SK-N-SH (cell line): ENCODE measurements around the gene MYO19. TPM values are rescaled to one million over a fixed set of nuclear protein-coding genes. Genes with fewer than 3 reads are reported as not detected.
"Not testable (repeated sequence)": the region's sequence is repeated elsewhere in the genome, so short reads cannot be mapped to it uniquely, and the experiment has no call there.

Source experiments
- CTCF ChIA-PET: fragments of 300-600, 350-600 bp; formaldehyde crosslinking; extraction: SDS; loops from one replicate; lab custom pipeline; 2021; lab: Yijun Ruan, JAX
- POLR2A ChIA-PET: fragments of 350-600 bp; sonication (Branson Sonifier 250); formaldehyde crosslinking; extraction: SDS; loops from one replicate; lab custom pipeline; 2020; ENCODE audit warnings: antibody characterized with exemption, inconsistent platforms; lab: Yijun Ruan, JAX
- DNase-seq: peaks from one replicate; pipeline ENCODE4 v3.0.0; 2012
- H2AFZ ChIP-seq: fragments of 200-600 bp; sonication (generic); 2 replicates; pipeline ENCODE4 v1.8.1; 2016; ENCODE audit warnings: antibody characterized with exemption, mild to moderate bottlenecking, low read depth
- H3F3A ChIP-seq: fragments of 200-600 bp; sonication (generic); replicated peaks from 2 replicates; pipeline ENCODE3; 2016; ENCODE audit warnings: antibody characterized with exemption, mild to moderate bottlenecking; ENCODE audit not compliant: insufficient read depth
- H3K27ac ChIP-seq, 2 experiments: fragments of 200-500 bp in 1 of 2; fragments of 200-600 bp in 1 of 2; sonication (Bioruptor generic) in 1 of 2; sonication (generic), shearing (Covaris generic) in 1 of 2; 2 replicates each; pipeline versions ENCODE4 v1.5.1 to v1.6.1; 2014 to 2016; ENCODE audit warnings: low read depth in 2 of 2, inconsistent platforms in 1 of 2, low read length in 1 of 2, mild to moderate bottlenecking in 1 of 2, mixed read lengths in 1 of 2
- H3K27me3 ChIP-seq: fragments of 200-600 bp; sonication (generic), shearing (Covaris generic); 2 replicates; pipeline ENCODE4 v1.6.1; 2016; ENCODE audit warnings: mixed run types; ENCODE audit not compliant: insufficient read depth
- H3K36me3 ChIP-seq, 2 experiments: fragments of 200-500 bp in 1 of 2; fragments of 200-600 bp in 1 of 2; sonication (Bioruptor generic) in 1 of 2; sonication (generic) in 1 of 2; replicated peaks in 1 of 2; 2 replicates each; pipeline versions ENCODE3 to v1.5.1; 2014 to 2016; ENCODE audit warnings: low read length in 1 of 2, mild to moderate bottlenecking in 1 of 2; ENCODE audit not compliant: insufficient read depth in 2 of 2, control insufficient read depth in 1 of 2
- H3K4me1 ChIP-seq, 2 experiments: fragments of 200-500 bp in 1 of 2; fragments of 200-600 bp in 1 of 2; sonication (Bioruptor generic) in 1 of 2; sonication (generic), shearing (Covaris generic) in 1 of 2; 2 replicates each; pipeline versions ENCODE4 v1.5.1 to v1.6.1; 2014 to 2016; ENCODE audit warnings: low read depth in 1 of 2, low read length in 1 of 2, mixed run types in 1 of 2; ENCODE audit not compliant: insufficient read depth in 2 of 2, control insufficient read depth in 1 of 2
- H3K4me2 ChIP-seq: fragments of 200-600 bp; sonication (generic), shearing (Covaris generic); 2 replicates; pipeline ENCODE4 v1.6.1; 2017; ENCODE audit warnings: mixed run types
- H3K4me3 ChIP-seq, 2 experiments: fragments of 200-500 bp in 1 of 2; fragments of 200-600 bp in 1 of 2; sonication (Bioruptor generic) in 1 of 2; sonication (generic), shearing (Covaris generic) in 1 of 2; 2 replicates each; pipeline versions ENCODE4 v1.5.1 to v1.8.1; 2014 to 2016; ENCODE audit warnings: low read depth in 2 of 2, inconsistent platforms in 1 of 2, low read length in 1 of 2, mild to moderate bottlenecking in 1 of 2, mixed read lengths in 1 of 2, moderate library complexity in 1 of 2
- H3K79me2 ChIP-seq: fragments of 200-600 bp; sonication (generic); 2 replicates; pipeline ENCODE4 v1.8.1; 2017; ENCODE audit warnings: mild to moderate bottlenecking; ENCODE audit not compliant: insufficient read depth
- H3K9ac ChIP-seq: fragments of 200-600 bp; sonication (generic); 2 replicates; pipeline ENCODE4 v1.6.1; 2017; ENCODE audit warnings: mixed run types
- H3K9me2 ChIP-seq: fragments of 200-600 bp; sonication (generic); 2 replicates; pipeline ENCODE4 v1.6.1; 2017; ENCODE audit warnings: mixed run types
- H3K9me3 ChIP-seq: fragments of 200-600 bp; sonication (generic); 2 replicates; pipeline ENCODE4 v1.6.1; 2017; ENCODE audit warnings: mixed run types, mild to moderate bottlenecking, moderate library complexity
- H4K20me1 ChIP-seq: fragments of 200-600 bp; sonication (generic); 2 replicates; pipeline ENCODE4 v1.6.1; 2017; ENCODE audit warnings: mild to moderate bottlenecking, mixed run types; ENCODE audit not compliant: insufficient read depth
- CTCF ChIP-seq: fragments of 200-600 bp; sonication (generic); IDR thresholded peaks from 2 replicates; pipeline ENCODE4 v1.6.1; 2017; ENCODE audit warnings: antibody characterized with exemption, mild to moderate bottlenecking, moderate library complexity
- ELF1 ChIP-seq: IDR thresholded peaks from 2 replicates; pipeline ENCODE4 v1.4.0; 2012
- EP300 ChIP-seq, 2 experiments: IDR thresholded peaks; 2 replicates each; pipeline versions ENCODE4 v1.4.0 to v1.6.1; 2012; ENCODE audit warnings: borderline replicate concordance in 1 of 2, low read depth in 1 of 2, low read length in 1 of 2
- EZH2phosphoT487 ChIP-seq: fragments of 200-600 bp; sonication (generic); IDR thresholded peaks from 2 replicates; pipeline ENCODE4 v1.6.1; 2017; ENCODE audit warnings: low read depth, mixed run types, mild to moderate bottlenecking, antibody characterized with exemption, moderate library complexity, borderline replicate concordance
- FOSL2 ChIP-seq: IDR thresholded peaks from 2 replicates; pipeline ENCODE4 v1.4.0; 2012; ENCODE audit warnings: low read depth, mild to moderate bottlenecking, moderate library complexity, borderline replicate concordance
- GABPA ChIP-seq: IDR thresholded peaks from 2 replicates; pipeline ENCODE4 v1.4.0; 2012; ENCODE audit warnings: low read depth, mild to moderate bottlenecking
- MXI1 ChIP-seq: IDR thresholded peaks from 2 replicates; pipeline ENCODE4 v1.6.1; 2012; ENCODE audit warnings: mild to moderate bottlenecking, low read depth, low read length, improper control_type of control experiment
- NFIC ChIP-seq: IDR thresholded peaks from 2 replicates; pipeline ENCODE4 v1.4.0; 2012; ENCODE audit warnings: borderline replicate concordance
- RCOR1 ChIP-seq: fragments of 150-350 bp; IDR thresholded peaks from 2 replicates; pipeline ENCODE4 v1.6.1; 2017; ENCODE audit warnings: antibody characterized with exemption, low read length
- USF2 ChIP-seq: fragments of 150-350 bp; IDR thresholded peaks from 2 replicates; pipeline ENCODE4 v1.6.1; 2017; ENCODE audit warnings: antibody characterized with exemption, low read length, low read depth, borderline replicate concordance
- ZBTB33 ChIP-seq: IDR thresholded peaks from 2 replicates; pipeline ENCODE4 v1.4.0; 2012; ENCODE audit warnings: low read depth, borderline replicate concordance
- WGBS: methylation state at CpG from one replicate; pipeline ENCODE4 v1.1.6; 2017; ENCODE audit warnings: low lambda C conversion rate; 5-methylcytosine and 5-hydroxymethylcytosine counted together
- polyA plus RNA-seq, 3 experiments: library from polyadenylated mRNA; depleted of rRNA; stranded (reverse); fragments of >200 nt; gene quantifications; 2 replicates each; pipeline ENCODE4 v1.2.3, GENCODE V29; 2012

Gene MYO19
- polyA plus RNA-seq, 1 of the 3 experiments (the other 2 are of a cell fraction): 61.6 TPM

- H3K4me1 ChIP-seq: no peaks in the 10 kb centered on the region
- H3K4me3 ChIP-seq: no peak overlapping the region
- POLR2A ChIA-PET: no interaction called here
- H3K9me3 ChIP-seq: no peaks in the 10 kb centered on the region
- no peaks in the 10 kb centered on the region for H3K79me2 ChIP-seq
- TF ChIP-seq RCOR1 (no peak), FOSL2 (no peak), NFIC (no peak), CTCF (no peak), MXI1 (no peak), ELF1 (no peak), USF2 (no peak), EP300 (IDR thresholded peaks at IDR 0.05; ENCODE audit: borderline replicate concordance in 1 of 2, low read depth in 1 of 2, low read length in 1 of 2) (no peak), GABPA (no peak), ZBTB33 (no peak), EZH2phosphoT487 (no peak)
- TF ChIP-seq, all 33 proteins: peak for 0
- no peaks in the 10 kb centered on the region for H4K20me1 ChIP-seq
- H3K4me2 ChIP-seq: no peak overlapping the region
- no peak for DNase-seq
- H3K27ac ChIP-seq: no peak overlapping the region
- H3K27me3 ChIP-seq: no peaks in the 10 kb centered on the region
- H3K9me2 ChIP-seq: no peaks in the 10 kb centered on the region
- peaks cover 3% of the 10 kb centered on the region for H3F3A ChIP-seq
- WGBS: 75% methylated on average over 9 of the region's 9 CpGs
- CTCF ChIA-PET: interaction anchor here (1.3 kb wide), 1 partner anchor 26 kb away, joined by 7 read pairs; no protein-coding TSS in a partner anchor
- peaks cover 8 to 63% of the 10 kb centered on the region in 2 experiments for H3K36me3 ChIP-seq
- no peak overlapping the region for H3K9ac ChIP-seq
- no peak overlapping the region for H2AFZ ChIP-seq
These were observed 25.2 kb downstream of the MYO19 start for GRCh38 chr17:36509272-36509985.

- H3K9me2 ChIP-seq, H3K27ac ChIP-seq, DNase-seq, H3F3A ChIP-seq, H3K4me2 ChIP-seq, POLR2A ChIA-PET, H2AFZ ChIP-seq, H3K79me2 ChIP-seq, H4K20me1 ChIP-seq, H3K4me3 ChIP-seq, H3K9ac ChIP-seq, H3K27me3 ChIP-seq, H3K4me1 ChIP-seq, H3K9me3 ChIP-seq: not testable (repeated sequence)
- CTCF ChIA-PET: interaction anchor here (1.7 kb wide), 1 partner anchor 26 kb away, joined by 6 read pairs; no protein-coding TSS in a partner anchor
- H3K36me3 ChIP-seq: peaks cover 8 to 60% of the 10 kb centered on the region in 2 experiments
- WGBS: 100% methylated on average over 2 of the region's 2 CpGs
These were observed 26.2 kb downstream of the MYO19 start for GRCh38 chr17:36508439-36508838.
